ENCODE data around the gene TRIM66. TPM values are rescaled to one million over a fixed set of nuclear protein-coding genes. Genes with fewer than 3 reads are reported as not detected.

TRIM66 gene
- total RNA-seq, 1 experiment from 2014 or later, result 2.1 TPM

- H3K23ac ChIP-seq (ENCODE audit: insufficient read length, low read depth, low read length), result no peak overlapping the region
- peak overlapping the region in 1 of 3 experiments; percentile 32; a peak in 1 of 7 replicates for H3K27ac Mint-ChIP-seq
- no peak overlapping the region for H3T11ph ChIP-seq (ENCODE audit: low read length)
- H3K4ac ChIP-seq (ENCODE audit: low read depth, low read length), result no peak overlapping the region
- H4K8ac ChIP-seq (replicated peaks; ENCODE audit: insufficient read length, low read depth, low read length), result no peak overlapping the region
- no peak overlapping the region for H2BK120ac ChIP-seq (ENCODE audit: low read depth, low read length, poor library complexity, severe bottlenecking)
- H4K91ac ChIP-seq (ENCODE audit: insufficient read length, low read depth, low read length), result no peak overlapping the region
- no peaks in the 10 kb centered on the region for H3K9me3 ChIP-seq (ENCODE audit: control insufficient read depth, low read depth, low read length)
- no peaks in the 10 kb centered on the region for H4K20me1 ChIP-seq (ENCODE audit: control insufficient read depth, insufficient read depth, insufficient read length)
- H3K4me3 Mint-ChIP-seq, result no peak overlapping the region
- no peaks in the 10 kb centered on the region for H3K27me3 ChIP-seq (ENCODE audit: insufficient read depth, low read length)
- peaks cover 2% of the 10 kb centered on the region for H3K23me2 ChIP-seq (ENCODE audit: insufficient read length, low read depth, low read length, poor library complexity, severe bottlenecking)
- H3K79me2 ChIP-seq (ENCODE audit: insufficient read depth, low read length), result no peaks in the 10 kb centered on the region
- no peak overlapping the region for H2AFZ ChIP-seq (ENCODE audit: low read length)
- peaks cover 9 to 11% of the 10 kb centered on the region in 2 experiments for H3K4me1 Mint-ChIP-seq
- H3K18ac ChIP-seq (ENCODE audit: insufficient read length, low read depth, low read length), result no peak overlapping the region
- no peak overlapping the region for H2BK5ac ChIP-seq (ENCODE audit: insufficient read length, low read length)
- H3K14ac ChIP-seq (ENCODE audit: insufficient read depth, low read length), result no peak overlapping the region
- DNase-seq, result no peak
- no CpG with 5 or more reads among the region's 6 CpGs for WGBS (ENCODE audit: extremely low coverage, insufficient read length, low lambda C conversion rate)
- no peak overlapping the region for H3K4me2 ChIP-seq (ENCODE audit: insufficient read depth, insufficient read length, low read length)
- H3K27ac ChIP-seq (ENCODE audit: insufficient read length, low read depth, low read length), result no peak overlapping the region
- H2BK12ac ChIP-seq (ENCODE audit: insufficient read length, low read depth, low read length), result no peak overlapping the region
- no peak overlapping the region for H2BK15ac ChIP-seq (ENCODE audit: low read depth, low read length)
- no peak overlapping the region for H3K56ac ChIP-seq (ENCODE audit: insufficient read length, low read depth, low read length)
- H3K79me1 ChIP-seq (ENCODE audit: insufficient read depth, low read depth, low read length, poor library complexity, severe bottlenecking), result no peaks in the 10 kb centered on the region
- no peak overlapping the region for H4K5ac ChIP-seq (ENCODE audit: insufficient read length, low read depth, low read length)
- H3K9me3 Mint-ChIP-seq, result no peaks in the 10 kb centered on the region
- no peak overlapping the region for H3K9ac ChIP-seq (ENCODE audit: extremely low read depth, insufficient read length, low read length)
- H3K27me3 Mint-ChIP-seq (ENCODE audit: low read depth), result no peaks in the 10 kb centered on the region; the same call in 1 of the 2 replicates
- no peak for TF ChIP-seq CTCF (conservative IDR thresholded peaks at IDR 0.05)
- no peaks in the 10 kb centered on the region; the same call in 1 of the 2 replicates for H3K4me1 ChIP-seq (ENCODE audit: insufficient read depth, low read length)
- H2AK5ac ChIP-seq (ENCODE audit: insufficient read length, low read length), result no peak overlapping the region
- H2BK20ac ChIP-seq (ENCODE audit: low read depth, low read length, poor library complexity, severe bottlenecking), result no peak overlapping the region
- peaks cover 3 to 6% (median 4%) of the 10 kb centered on the region in 3 experiments; a peak in 3 of 7 replicates for H3K36me3 Mint-ChIP-seq (ENCODE audit: insufficient read depth in 1 of 3, low read depth in 3 of 3)
Measured at GRCh38 chr11:8729067-8729466, 46.6 kb upstream of the TRIM66 start.
